Mammary microvascular endothelial cell (primary cell): ENCODE results near the gene SPDYE2. TPM values are rescaled to one million over a fixed set of nuclear protein-coding genes. Genes with fewer than 3 reads are reported as not detected.

Source experiments
- total RNA-seq: library from RNA; depleted of rRNA; stranded (reverse); fragments of >200 nt; gene quantifications from 2 replicates; pipeline ENCODE4 v1.2.3, GENCODE V29; 2015

SPDYE2 gene, protein sequence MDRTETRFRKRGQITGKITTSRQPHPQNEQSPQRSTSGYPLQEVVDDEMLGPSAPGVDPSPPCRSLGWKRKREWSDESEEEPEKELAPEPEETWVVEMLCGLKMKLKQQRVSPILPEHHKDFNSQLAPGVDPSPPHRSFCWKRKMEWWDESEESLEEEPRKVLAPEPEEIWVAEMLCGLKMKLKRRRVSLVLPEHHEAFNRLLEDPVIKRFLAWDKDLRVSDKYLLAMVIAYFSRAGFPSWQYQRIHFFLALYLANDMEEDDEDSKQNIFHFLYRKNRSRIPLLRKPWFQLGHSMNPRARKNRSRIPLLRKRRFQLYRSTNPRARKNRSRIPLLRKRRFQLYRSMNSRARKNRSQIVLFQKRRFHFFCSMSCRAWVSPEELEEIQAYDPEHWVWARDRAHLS
- total RNA-seq = not detected in 2 replicates

GRCh38 chr7:102550808-102551422, at the start of gene SPDYE2:
SPDYE2 (plus strand) TSS chr7:102551226; CDS start chr7:102553256, 2,030 bp downstream.

GRCh38 chr7:102517550-102518147, 33.4 kb upstream of the SPDYE2 start, which contains the start of gene RASA4B:
RASA4B (minus strand) TSS chr7:102517777; CDS start chr7:102517710, 67 bp downstream.

GRCh38 chr7:102543596-102543995, 7.4 kb upstream of the SPDYE2 start, which contains the start of gene UPK3BL2:
UPK3BL2 (minus strand) TSS chr7:102543696; CDS start chr7:102543636, 60 bp downstream.

GRCh38 chr7:102572261-102573239, 21.5 kb downstream of the SPDYE2 start, which contains the start of gene POLR2J3:
POLR2J3 (minus strand) TSS chr7:102572583; CDS start chr7:102572521, 62 bp downstream.

Other genes starting within 250 kb of the SPDYE2 start
- 0.07 TPM in 1 of 2 replicates, not detected in the other for gene SPDYE6, start 194.8 kb upstream of the SPDYE2 start, total RNA-seq
- gene PRKRIP1, start 154.9 kb upstream of the SPDYE2 start, total RNA-seq = 14.7 and 16.9 TPM in 2 replicates
- gene ORAI2, start 117.7 kb upstream of the SPDYE2 start, total RNA-seq = 65.9 and 82.4 TPM in 2 replicates
- 10.7 and 12.1 TPM in 2 replicates for gene ALKBH4, start 86.4 kb upstream of the SPDYE2 start, total RNA-seq
- 13.2 and 14.6 TPM in 2 replicates for gene LRWD1, start 86.2 kb upstream of the SPDYE2 start, total RNA-seq
- 28.8 and 38.4 TPM in 2 replicates for gene POLR2J, start 72.3 kb upstream of the SPDYE2 start, total RNA-seq
- gene RASA4B, start 33.4 kb upstream of the SPDYE2 start, total RNA-seq = 3.3 and 4.6 TPM in 2 replicates
- gene UPK3BL2, start 7.5 kb upstream of the SPDYE2 start, total RNA-seq = 0.67 and 1.6 TPM in 2 replicates
- gene POLR2J3, start 21.4 kb downstream of the SPDYE2 start, total RNA-seq = 12.4 and 16.2 TPM in 2 replicates
- 13.1 and 13.3 TPM in 2 replicates for gene RASA4, start 65.5 kb downstream of the SPDYE2 start, total RNA-seq
- 6.1 and 9.5 TPM in 2 replicates for gene UPK3BL1, start 91.6 kb downstream of the SPDYE2 start, total RNA-seq
- gene SPDYE2B, start 99.1 kb downstream of the SPDYE2 start, total RNA-seq = not detected in 2 replicates
- gene POLR2J2, start 120.4 kb downstream of the SPDYE2 start, total RNA-seq = not detected in 2 replicates
- gene FAM185A, start 197.8 kb downstream of the SPDYE2 start, total RNA-seq = 11.5 and 12.5 TPM in 2 replicates